Astrocyte of the hippocampus (primary cell): ENCODE data around the gene NTRK3.
A peak's percentile ranks its signal among the peaks of the same experiment; 100 is the strongest.

ENCODE experiments used
- DNase-seq: peaks from one replicate; pipeline ENCODE4 v3.0.0; 2011; ENCODE audit warnings: low read depth, low spot score

Gene NTRK3

DNA sequence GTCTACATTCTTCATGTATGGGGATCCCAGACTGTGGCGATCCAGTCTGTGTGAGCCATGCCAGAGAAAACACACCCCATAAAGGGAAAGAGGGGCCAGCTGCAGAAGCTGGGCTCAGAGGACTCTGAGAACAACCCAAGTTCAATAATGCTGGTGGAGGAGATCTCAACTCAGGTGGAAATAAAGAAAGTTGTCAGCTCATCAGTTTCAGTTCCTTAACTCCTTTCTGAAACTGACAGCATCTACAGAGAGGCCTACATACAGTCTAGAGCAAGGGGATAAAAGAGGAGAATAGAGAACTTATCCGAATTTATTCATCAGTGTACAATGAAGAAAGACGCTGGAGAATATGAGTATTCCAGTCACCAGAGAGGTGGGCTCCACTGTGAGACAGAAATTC, 77.0 kb downstream of the NTRK3 start:
- DNase-seq = no peak

DNA sequence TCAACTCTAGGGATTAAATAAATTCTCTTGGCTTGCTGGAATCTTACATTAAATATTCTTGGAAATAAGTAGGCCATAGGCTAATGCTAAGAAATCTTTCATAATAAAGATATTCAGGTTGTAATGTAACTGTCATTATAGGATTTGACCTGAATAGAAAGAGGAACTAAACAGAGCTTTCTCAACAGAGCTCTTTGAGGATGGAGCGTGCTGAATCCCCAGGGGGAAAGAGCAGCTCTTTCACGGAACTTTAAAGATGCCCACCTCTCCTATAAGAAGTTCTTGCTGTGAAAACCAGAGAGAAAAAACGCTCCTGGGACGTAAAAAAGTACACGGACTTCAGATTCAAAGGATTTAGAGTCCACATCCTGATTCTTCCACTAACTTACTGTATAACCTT, 77.9 kb downstream of the NTRK3 start:
- no peak for DNase-seq

DNA sequence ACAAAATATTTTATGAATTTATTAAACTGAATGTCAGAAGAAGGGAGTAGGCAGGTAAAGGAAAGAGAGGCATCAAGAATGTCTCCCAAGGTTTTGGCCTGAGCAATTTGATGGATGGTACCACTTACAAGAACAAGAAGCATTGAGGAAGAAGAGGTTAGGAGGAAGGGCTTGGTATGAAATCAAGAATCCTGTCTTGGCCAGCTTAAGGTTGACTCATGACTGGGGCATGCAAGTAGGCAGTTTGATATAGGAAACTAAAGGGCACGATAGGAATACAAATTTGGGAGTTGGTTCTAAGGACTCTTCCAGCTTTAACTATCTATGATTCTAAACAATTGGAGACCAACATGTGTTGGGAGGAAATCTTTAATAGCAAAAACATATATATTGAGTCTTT, 79.1 kb downstream of the NTRK3 start:
- DNase-seq = peak; percentile 45

DNA sequence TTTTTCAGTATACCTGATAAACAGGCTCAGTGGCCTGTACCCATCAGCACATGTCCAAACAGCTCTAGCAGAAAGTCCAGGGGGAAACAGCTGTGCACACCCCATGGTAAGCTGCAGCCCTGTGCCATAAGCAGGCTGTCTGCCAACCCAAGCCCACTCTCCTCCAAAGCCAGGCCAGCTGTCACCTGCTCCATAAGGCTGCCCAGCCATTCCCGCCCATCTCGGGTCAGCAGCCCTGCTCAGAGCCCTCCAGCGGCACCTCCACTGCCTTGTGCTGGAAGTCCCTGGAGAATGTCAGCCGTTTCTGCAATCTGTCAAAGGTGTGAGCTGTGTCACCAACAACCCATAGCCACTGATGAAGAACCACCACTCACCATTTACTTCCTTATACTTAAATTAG, 82.0 kb downstream of the NTRK3 start:
- DNase-seq = no peak

DNA sequence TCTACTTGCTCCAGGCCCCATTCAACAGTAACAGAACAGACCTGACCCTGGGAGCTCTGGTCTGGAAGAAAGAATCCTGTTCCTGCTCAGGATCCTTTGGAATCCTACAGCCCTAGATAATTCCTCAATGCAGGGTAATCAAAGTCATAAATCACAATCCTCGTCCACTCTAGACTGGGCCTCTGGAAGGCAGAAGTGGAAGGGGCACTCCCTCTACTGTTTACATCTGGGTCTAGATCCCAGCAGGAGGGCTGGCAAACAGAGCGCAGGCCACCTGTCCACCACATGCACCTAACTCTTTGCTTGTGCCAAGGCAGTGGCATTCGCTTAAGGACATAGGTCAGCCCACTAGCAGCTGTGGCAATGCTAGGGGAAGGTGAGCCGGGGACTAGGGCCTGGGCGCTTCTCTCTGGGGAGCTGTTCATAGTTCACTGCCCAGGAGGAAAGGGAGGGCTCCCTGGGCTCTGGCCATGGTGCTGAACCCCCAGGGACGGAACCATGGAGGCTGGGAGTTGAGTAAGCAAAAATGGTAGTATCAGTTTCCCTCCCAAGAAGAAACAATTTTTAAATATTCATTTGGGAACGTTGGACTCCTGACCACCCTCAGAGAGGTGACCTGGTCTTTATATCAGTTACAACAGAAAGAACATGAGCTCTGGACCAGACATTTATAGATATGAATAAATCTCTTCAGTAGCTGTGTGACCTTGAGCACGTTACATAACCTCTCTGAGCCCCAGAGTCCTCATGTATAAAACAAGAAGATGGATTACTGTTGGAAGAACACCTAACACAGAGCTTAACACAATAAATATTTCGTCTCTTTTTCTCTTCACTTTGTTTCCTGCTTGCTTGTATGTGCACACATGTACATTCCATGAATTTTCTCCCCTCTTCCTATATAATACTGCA, 90.2 kb downstream of the NTRK3 start:
- peak; percentile 72 for DNase-seq

DNA sequence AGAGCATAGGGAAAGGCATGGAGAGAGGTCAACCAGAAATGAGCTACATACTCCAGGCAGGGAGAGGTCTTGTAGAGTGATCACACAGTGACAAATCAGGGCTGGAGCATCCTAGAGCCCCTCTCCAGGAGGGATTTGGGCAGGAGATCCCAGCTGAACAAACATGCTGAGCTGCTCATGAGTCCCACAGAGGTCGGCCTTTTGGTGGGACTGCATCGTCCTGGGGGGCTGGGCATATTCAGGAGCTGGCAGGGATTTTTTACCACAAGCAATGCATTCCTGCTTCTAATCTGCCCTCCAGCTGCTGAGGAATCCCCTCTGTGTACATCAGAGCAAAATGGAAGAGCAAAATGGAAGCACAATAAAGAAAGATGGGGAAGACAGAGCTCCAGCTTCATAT, 94.9 kb downstream of the NTRK3 start:
- DNase-seq = no peak

DNA sequence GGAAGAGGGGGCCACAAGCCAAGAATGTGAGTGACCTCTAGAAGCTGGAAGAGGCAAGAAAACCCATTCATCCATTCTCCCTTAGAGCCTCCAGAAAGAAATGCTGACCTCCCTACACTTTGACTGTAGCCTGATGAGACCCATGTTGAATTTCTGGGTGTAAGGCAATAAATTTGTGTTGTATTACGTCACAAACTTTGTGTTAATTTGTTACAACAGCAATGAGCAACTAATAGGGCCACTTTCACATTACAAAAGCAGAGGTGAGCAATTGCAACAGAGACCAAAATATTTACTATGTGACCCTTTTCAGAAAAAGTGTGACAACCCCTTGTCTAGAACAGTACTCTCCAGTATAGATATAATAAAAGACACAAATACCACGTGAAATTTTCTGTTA, 101.2 kb downstream of the NTRK3 start:
- DNase-seq = no peak

DNA sequence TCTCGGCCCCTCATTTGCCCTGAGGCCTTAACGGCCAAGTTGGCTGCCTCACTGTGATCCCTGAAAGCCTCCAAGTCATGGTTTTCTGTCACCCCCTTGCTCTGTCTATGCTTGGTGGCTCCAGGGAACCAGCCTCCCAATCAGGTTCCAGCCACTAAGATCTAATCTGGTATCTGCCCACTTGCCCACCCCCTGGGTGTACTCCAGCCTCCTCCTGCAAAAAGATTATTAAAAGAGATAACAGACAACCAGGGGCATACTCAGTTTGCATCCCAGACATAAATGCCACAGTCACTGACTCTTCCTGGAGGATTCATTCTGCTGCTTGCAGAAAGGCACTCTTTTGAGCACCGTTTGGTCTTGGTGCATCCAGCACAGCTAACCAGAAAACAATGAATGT, 103.9 kb downstream of the NTRK3 start:
- DNase-seq = no peak

DNA sequence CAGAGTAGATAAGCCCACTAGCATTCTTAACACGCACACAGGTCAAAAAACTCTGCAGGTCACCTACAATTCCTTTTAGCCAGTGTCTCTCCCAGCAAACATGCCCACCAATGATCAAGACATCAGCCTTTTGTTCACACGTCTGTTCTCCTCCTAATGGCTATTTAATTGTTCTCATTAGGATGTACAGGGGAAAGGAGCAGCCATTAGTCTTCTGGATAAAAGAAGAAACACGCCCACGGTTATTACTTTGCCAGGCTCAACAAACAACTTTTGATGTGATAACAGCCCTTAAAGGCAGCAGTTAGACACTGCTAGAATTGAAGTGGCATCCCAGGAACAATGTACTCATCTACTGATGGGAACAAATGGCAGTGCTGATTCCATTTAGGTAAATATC, 108.8 kb downstream of the NTRK3 start:
- DNase-seq = no peak

DNA sequence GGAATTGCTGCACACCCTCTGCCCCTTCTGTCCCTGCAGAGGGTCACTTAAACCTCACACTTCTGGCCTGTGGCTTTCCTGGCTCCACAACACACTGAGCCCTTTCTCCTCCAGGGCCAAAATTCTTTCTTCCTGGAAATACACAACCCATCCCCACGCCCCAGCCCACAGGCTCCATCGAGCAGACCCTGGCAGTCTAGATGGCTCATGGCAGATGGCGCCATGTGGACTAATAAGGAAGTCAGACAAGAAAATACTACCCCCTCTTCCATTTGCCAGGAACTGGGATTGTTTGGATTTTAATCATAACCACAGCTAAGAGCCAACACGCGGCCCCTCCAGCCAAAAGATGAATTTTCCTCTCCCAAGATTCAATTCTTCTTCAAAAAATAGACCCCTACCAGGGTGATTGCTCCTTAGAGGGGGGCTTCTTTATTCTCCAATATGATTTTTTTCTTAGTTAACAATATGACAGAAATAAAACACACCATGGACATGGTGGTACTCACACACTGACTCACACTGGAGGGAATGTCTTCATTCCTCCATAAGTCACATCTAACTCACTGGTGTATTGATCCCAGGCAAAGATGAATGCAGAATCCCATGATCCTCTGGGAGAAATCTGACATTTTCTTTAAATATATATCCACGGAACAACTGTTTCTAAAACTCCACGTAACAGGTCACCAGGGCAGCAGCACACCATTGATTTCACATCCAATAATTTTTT, 111.5 kb downstream of the NTRK3 start:
- peak; percentile 34 for DNase-seq

DNA sequence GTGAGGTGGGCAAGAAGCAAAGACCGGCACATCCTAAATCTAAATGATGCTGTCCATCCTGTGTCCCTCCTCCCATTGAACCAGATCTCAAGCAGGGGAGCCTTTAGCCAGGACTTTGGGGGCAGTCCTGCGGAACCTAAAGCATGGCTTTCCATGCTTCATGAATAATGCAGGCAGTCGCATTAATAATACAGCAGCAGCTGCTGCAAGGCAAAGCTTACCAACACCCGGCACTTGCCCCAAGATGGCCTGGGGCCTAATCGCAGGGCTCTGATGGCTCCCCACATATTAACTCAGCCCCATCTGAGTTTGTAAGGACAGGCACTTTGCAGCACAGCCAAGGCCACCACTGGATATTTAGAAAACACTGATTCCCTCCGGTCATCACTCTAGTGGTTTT, 114.4 kb downstream of the NTRK3 start:
- DNase-seq = no peak

DNA sequence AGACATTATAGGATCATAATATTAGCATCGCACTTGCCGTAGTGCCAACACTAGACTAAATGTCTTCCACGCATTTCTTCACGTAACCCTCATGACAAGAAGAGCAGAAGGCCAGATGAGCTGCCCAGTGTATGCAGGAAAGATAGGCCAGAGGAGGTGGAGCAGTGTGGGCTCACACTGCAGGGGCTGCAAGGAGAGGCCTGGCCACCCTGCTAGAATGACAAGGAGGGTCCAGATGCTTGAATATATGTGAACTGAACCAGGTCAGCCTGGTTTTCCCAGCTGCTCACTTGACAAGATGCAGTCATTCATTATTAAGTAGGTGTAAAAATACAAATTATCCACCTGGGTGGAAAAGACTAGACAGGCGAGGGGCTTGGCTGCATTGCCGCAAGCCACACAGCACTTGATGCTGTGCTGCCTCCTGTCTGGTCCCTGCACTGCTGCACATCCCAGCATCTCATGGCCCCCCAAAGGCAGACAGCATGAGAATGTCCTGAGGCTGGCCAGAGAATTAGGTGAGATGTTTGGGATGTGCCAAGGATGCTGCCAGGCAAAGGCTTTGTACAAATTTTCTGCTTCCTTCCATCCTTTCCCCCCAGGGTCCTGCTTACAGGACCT, 115.2 kb downstream of the NTRK3 start:
- no peak for DNase-seq

DNA sequence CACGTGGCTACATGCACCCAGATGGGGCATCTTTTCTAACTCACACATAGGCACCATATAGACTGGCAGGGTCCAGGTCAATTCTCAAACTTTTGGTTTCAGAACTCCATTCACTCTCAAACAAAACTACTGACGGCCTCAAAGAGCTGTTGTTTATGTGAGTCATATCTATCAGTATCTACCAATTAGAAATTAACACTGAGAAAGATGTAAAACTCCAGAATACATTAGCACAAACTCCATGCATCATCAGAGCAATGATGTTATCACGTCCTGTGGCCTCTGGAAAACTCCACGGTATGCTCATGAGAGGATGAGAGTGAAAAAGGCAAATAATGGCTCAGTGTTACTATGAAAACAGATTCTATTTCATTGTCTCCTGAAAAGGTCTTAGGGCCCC, 116.1 kb downstream of the NTRK3 start:
- DNase-seq = peak; percentile 19

DNA sequence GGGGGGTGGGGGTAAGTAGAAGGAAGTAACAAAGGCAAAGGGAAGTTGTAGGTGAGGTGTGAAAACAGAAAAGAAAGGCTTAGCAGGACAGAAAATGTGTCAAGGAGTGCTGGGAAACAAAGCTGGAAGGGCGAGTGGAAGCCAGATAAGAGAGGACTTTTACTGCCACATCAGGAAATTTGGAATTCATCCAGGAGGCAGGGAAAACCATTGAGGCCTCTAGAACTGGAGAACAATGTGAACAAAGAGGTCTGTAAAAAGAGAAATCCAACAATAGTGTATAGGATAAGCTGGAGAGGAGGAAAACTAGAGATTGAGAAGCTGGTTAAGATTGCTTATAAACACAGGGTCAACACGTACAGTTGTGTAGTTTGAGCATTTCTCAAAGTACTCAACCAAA, 116.6 kb downstream of the NTRK3 start:
- peak; percentile 14 for DNase-seq

DNA sequence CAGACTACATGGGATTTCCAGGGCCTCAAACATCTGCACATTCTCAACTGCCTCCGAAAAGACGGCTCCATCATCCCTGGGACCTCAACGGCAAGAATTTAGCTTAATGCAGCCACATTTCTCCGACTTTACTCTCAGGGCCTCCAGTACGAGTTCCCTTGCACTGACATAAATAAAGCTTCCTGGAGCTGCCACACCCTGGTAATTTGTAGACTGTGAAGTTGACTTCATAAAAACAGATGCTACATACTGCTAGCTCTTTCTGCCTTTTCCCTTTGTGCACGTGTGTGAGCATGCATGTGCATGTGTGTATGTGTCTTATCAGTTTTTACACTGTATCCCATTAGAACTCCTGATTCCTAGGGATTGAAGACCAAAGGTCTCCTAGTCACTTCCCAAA, 122.7 kb downstream of the NTRK3 start:
- no peak for DNase-seq

DNA sequence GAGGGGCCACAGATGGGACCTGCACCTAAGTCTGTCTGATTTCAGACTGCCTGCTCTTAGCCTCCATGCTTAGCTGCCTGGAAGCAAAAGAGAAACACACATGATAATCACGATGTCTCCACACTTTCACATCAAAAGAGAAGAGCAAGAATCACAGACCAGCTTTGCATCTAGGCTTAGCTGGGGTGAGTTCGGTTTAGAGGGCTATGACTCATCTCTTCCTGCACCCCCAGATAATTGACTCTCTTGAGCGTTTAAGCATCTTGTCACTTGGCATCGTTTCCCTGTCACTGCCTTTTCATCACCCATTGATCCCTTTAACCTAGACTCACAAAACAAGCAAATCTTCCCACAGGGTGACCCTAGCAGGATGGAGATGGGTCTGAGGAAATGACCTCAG, 124.0 kb downstream of the NTRK3 start:
- DNase-seq = no peak

DNA sequence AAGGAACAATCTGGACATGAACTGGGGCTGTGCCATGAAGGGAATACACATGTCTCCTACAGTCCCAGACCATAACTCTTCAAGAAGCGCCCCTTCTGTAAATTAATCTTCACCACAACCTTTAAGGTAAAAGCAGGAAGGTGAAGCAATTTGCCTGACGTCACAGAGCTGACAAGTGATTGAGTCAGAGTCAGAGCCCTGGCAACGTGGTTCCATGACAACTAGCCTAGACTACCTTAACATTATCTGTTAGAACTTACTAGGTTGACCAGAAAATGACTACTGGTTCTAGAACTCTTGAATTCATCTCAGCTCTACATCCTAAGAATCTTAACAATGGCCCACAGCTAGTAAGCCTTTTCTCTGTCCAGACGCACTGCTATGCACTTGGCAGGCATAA, 124.6 kb downstream of the NTRK3 start:
- DNase-seq = no peak

DNA sequence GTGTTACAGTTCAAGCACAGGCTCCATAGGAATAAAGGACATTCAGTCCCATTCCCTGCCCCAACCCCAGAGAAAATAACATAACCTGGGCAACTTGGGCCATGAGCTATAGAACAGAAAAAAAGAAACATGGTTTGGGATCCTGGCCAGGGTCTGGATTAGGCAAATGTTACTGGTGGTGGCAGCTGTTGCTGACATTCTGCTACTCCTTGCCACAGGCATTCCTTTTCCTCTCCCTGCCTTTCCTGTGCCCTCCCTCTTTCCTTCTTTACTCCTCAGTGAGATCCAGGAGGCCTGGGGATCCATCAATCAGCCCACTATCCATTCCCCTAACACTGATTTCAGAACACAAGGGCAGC, 129.1 kb downstream of the NTRK3 start:
- DNase-seq = peak; percentile 58

DNA sequence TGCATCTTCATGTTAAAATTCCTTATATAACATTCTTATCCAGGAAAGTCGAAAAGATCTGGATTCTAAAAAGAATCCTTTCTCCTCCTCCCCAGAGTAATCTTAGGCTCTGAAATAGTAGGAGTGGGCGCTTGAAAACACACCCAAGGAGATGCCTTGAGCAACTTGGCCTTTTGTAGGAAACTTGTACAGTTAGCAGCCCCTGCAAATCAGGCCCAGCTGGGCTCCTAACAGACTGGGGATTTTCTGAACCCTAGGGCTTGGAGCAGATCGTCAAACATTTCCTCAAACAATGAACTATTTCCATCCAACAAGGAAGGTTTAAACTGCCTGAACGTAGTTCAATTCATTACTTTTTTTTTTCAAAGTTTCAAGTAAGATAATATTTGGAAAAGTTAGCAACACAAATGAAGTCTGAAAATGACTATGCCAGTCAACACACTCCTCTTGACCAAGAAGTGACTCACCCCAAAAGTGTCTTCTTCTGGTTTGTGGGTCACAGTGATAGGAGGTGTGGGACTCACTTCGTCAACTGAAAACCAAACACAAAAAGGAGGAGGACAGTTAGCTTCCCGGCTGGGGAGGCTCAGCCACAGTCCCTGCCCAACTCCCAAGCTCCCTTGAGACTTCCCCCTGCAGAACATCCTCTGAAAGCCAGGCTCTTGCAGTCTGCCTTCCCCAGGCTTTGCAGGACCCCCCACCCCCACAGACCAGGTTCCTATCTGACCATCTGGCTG, 129.7 kb downstream of the NTRK3 start:
- no peak for DNase-seq

DNA sequence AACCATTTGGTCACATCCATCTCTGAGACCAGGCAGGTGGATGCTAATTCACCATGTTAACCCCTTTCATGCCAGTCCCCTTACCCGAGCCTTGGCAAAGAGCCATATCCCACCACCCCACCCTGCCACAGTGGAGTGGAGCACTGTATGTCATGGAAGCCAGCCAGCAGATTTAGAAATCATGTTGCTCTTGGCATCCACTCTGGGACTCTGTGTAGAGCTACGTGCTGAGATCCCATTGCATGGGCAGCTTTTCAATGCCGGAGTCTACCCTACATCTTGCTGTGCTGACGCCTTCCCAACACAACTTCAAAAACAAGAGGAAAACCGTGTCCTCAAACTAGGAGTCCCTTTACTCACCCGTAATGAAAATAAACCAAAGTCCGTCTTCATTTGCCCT, 131.0 kb downstream of the NTRK3 start:
- no peak for DNase-seq

DNA sequence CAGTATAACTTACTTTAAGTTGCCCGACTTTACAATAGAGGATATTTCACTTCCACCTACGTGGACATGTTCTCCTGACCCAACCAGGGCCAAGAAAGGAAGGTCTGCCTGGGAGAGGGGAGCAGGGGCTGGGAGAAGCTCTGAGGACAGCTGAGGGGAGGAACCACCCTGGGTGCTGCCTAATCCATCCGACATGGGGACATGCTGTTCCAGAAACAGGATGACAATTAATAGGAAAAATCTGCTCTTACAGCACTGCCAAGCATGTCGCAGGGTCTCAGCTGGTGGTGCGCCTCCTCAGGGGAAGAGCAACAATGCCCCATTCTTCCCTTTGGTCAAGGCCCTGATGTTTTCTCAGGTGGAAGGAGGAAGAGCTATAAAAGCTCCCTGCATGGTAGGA, 132.3 kb downstream of the NTRK3 start:
- no peak for DNase-seq

DNA sequence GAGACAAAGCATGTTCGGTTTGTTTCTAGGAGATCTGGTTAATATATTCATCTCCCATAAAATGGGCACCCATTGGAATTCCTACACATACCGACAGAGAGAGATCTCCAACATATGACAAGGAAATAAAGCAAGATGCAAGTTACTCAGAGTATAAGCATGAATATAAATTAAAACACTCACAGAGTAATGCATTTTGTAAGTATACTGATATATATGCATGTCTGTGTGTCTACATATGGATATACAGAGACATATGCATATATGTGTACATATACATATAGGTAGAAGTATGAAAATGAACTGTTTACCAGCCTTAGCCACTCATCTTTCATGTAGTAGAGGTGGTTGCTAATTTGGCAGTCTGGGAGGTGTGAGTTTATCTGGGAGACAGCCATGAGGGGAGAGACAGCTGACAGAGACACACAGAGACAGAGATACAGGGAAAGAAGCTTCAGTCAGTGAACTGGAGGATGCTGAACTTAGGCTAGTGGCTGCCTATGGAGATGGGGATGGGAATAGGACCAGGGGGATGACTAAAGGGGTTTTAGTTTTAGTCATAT, 134.5 kb downstream of the NTRK3 start:
- no peak for DNase-seq
